ENCODE data around the gene CD93. TPM values are rescaled to one million over a fixed set of nuclear protein-coding genes. Genes with fewer than 3 reads are reported as not detected.
A peak's percentile ranks its signal among the peaks of the same experiment; 100 is the strongest.

The CD93 gene
- total RNA-seq, 6 experiments from 2014 or later, result not detected

GRCh38 chr20:23118766-23119165 is 32.6 kb upstream of the CD93 start:
- DNase-seq, result no peak
- no peak for TF ChIP-seq CTCF (IDR thresholded peaks at IDR 0.05)
- H3K36me3 Mint-ChIP-seq (ENCODE audit: low read depth), result no peaks in the 10 kb centered on the region
- peaks cover 14% of the 10 kb centered on the region for H3K4me1 Mint-ChIP-seq (ENCODE audit: low read depth)
- no peaks in the 10 kb centered on the region for H3K9me3 Mint-ChIP-seq
- H3K4me3 Mint-ChIP-seq, result no peak overlapping the region
- no peak overlapping the region for H3K27ac Mint-ChIP-seq
- H3K27me3 Mint-ChIP-seq (ENCODE audit: insufficient read depth), result peaks cover 12% of the 10 kb centered on the region

- H3K4me1 Mint-ChIP-seq (ENCODE audit: low read depth), result peaks cover 14% of the 10 kb centered on the region
- no peak overlapping the region for H3K27ac Mint-ChIP-seq
- no peaks in the 10 kb centered on the region for H3K36me3 Mint-ChIP-seq (ENCODE audit: low read depth)
- DNase-seq, result no peak
- H3K27me3 Mint-ChIP-seq (ENCODE audit: insufficient read depth), result peaks cover 9% of the 10 kb centered on the region
- no peak overlapping the region for H3K4me3 Mint-ChIP-seq
- no peaks in the 10 kb centered on the region for H3K9me3 Mint-ChIP-seq
- no peak for TF ChIP-seq CTCF (IDR thresholded peaks at IDR 0.05)
Observed at GRCh38 chr20:23118144-23118543, 32.0 kb upstream of the CD93 start.

GRCh38 chr20:23117738-23118137 is 31.6 kb upstream of the CD93 start:
- no peak overlapping the region for H3K27ac Mint-ChIP-seq
- no peak for TF ChIP-seq CTCF (IDR thresholded peaks at IDR 0.05)

GRCh38 chr20:23116311-23117089 is 30.4 kb upstream of the CD93 start:
- Mint-ChIP-seq H3K27ac (no peak overlapping the region), H3K9me3 (no peaks in the 10 kb centered on the region)
- peak; percentile 37 for DNase-seq

More at GRCh38 chr20:23117738-23118137, 31.6 kb upstream of the CD93 start:
- no peaks in the 10 kb centered on the region for H3K36me3 Mint-ChIP-seq (ENCODE audit: low read depth)
- H3K4me3 Mint-ChIP-seq, result no peak overlapping the region
- peaks cover 13% of the 10 kb centered on the region for H3K27me3 Mint-ChIP-seq (ENCODE audit: insufficient read depth)
- peaks cover 14% of the 10 kb centered on the region for H3K4me1 Mint-ChIP-seq (ENCODE audit: low read depth)
- no peaks in the 10 kb centered on the region for H3K9me3 Mint-ChIP-seq
- no peak for DNase-seq

GRCh38 chr20:23115822-23116221 is 29.7 kb upstream of the CD93 start:
- H3K27ac Mint-ChIP-seq, result no peak overlapping the region
- peaks cover 27% of the 10 kb centered on the region for H3K27me3 Mint-ChIP-seq (ENCODE audit: insufficient read depth)
- TF ChIP-seq CTCF (IDR thresholded peaks at IDR 0.05), result no peak
- no peak overlapping the region for H3K4me3 Mint-ChIP-seq
- no peak for DNase-seq
- no peaks in the 10 kb centered on the region for H3K36me3 Mint-ChIP-seq (ENCODE audit: low read depth)
- H3K9me3 Mint-ChIP-seq, result no peaks in the 10 kb centered on the region
- peaks cover 14% of the 10 kb centered on the region for H3K4me1 Mint-ChIP-seq (ENCODE audit: low read depth)

More at GRCh38 chr20:23116311-23117089, 30.4 kb upstream of the CD93 start:
- Mint-ChIP-seq H3K4me3 (no peak overlapping the region), H3K4me1 (ENCODE audit: low read depth) (peaks cover 14% of the 10 kb centered on the region), H3K36me3 (ENCODE audit: low read depth) (no peaks in the 10 kb centered on the region), H3K27me3 (ENCODE audit: insufficient read depth) (peaks cover 23% of the 10 kb centered on the region)
- no peak for TF ChIP-seq CTCF (IDR thresholded peaks at IDR 0.05)

All from HFFc6 (cell line).